Fibroblast of lung (primary cell): ENCODE data around the gene PPP5C. TPM values are rescaled to one million over a fixed set of nuclear protein-coding genes. Genes with fewer than 3 reads are reported as not detected.

Experiments used
- DNase-seq, 2 donors: peaks; one replicate each; pipeline versions ENCODE4 v3.0.0 to v3.0.0-alpha.2; 2010; ENCODE audit warnings: low read depth in 2 of 2
- H2AFZ ChIP-seq: 2 replicates; pipeline ENCODE4 v1.5.1; 2012; ENCODE audit warnings: low read length, control low read depth, inconsistent platforms
- H3K27ac ChIP-seq: 2 replicates; pipeline ENCODE4 v1.5.1; 2011; ENCODE audit warnings: low read length, control low read depth; ENCODE audit not compliant: insufficient read depth
- H3K27me3 ChIP-seq: 2 replicates; pipeline ENCODE4 v1.5.1; 2011; ENCODE audit warnings: mild to moderate bottlenecking, low read length; ENCODE audit not compliant: control insufficient read depth, insufficient read depth
- H3K36me3 ChIP-seq: 2 replicates; pipeline ENCODE4 v1.5.1; 2011; ENCODE audit warnings: low read length; ENCODE audit not compliant: control insufficient read depth, insufficient read depth
- H3K4me1 ChIP-seq: 2 replicates; pipeline ENCODE4 v1.5.1; 2011; ENCODE audit warnings: low read length; ENCODE audit not compliant: control insufficient read depth, insufficient read depth; ENCODE audit errors: extremely low read depth
- H3K4me2 ChIP-seq: 2 replicates; pipeline ENCODE4 v1.5.1; 2011; ENCODE audit warnings: low read length, control low read depth; ENCODE audit not compliant: insufficient read depth; ENCODE audit errors: extremely low read depth
- H3K4me3 ChIP-seq, 4 experiments: fragments of 200-600 bp in 1 of 4; sonication (generic) in 1 of 4; replicated peaks in 1 of 4; 2 replicates each; pipeline ENCODE4 v1.5.1; 2011 to 2016; ENCODE audit warnings: low read length in 4 of 4, low read depth in 3 of 4, mild to moderate bottlenecking in 3 of 4, control low read depth in 2 of 4, inconsistent platforms in 1 of 4, mixed read lengths in 1 of 4; ENCODE audit not compliant: insufficient read depth in 1 of 4; ENCODE audit errors: control extremely low read depth in 1 of 4
- H3K79me2 ChIP-seq: 2 replicates; pipeline ENCODE4 v1.5.1; 2012; ENCODE audit warnings: mild to moderate bottlenecking, low read length, inconsistent platforms; ENCODE audit not compliant: control insufficient read depth, insufficient read depth
- H3K9ac ChIP-seq: 2 replicates; pipeline ENCODE4 v1.5.1; 2011; ENCODE audit warnings: mild to moderate bottlenecking, low read length, control low read depth; ENCODE audit not compliant: insufficient read depth
- H3K9me3 ChIP-seq: 2 replicates; pipeline ENCODE4 v1.5.1; 2012; ENCODE audit warnings: low read depth, low read length; ENCODE audit not compliant: control insufficient read depth, insufficient read depth
- H4K20me1 ChIP-seq: 2 replicates; pipeline ENCODE4 v1.5.1; 2011; ENCODE audit warnings: low read length; ENCODE audit not compliant: control insufficient read depth, insufficient read depth; ENCODE audit errors: extremely low read depth
- EZH2 ChIP-seq: IDR thresholded peaks from 2 replicates; pipeline ENCODE4 v1.5.1; 2012; ENCODE audit warnings: low read length, control low read depth, mild to moderate bottlenecking; ENCODE audit errors: missing control alignments
- polyA plus RNA-seq, 2 donors: library from polyadenylated mRNA; depleted of rRNA in 1 of 2; stranded (reverse) in 1 of 2; unstranded in 1 of 2; fragments of >200 nt; gene quantifications; 2 replicates each; pipeline ENCODE4 v1.2.1, GENCODE V29; 2011 to 2012; ENCODE audit warnings: missing spikeins in 1 of 2
- total RNA-seq: library from RNA; depleted of rRNA; stranded (reverse); fragments of >200 nt; gene quantifications from 2 replicates; pipeline ENCODE4 v1.2.1, GENCODE V29; 2014
- TF ChIP-seq, protein P1 (sequence below), 2 donors: IDR thresholded peaks in 1 of 2; conservative IDR thresholded peaks in 1 of 2; 1 replicate in 1 of 2; 2 replicates in 1 of 2; pipeline ENCODE4 v1.5.1; 2011 to 2012; ENCODE audit warnings: low read length in 2 of 2, control low read depth in 1 of 2, inconsistent platforms in 1 of 2, low read depth in 1 of 2, mild to moderate bottlenecking in 1 of 2

PPP5C gene
- total and polyA plus RNA-seq, 2 donors (not counting 1 experiment from before 2014, with no cell fraction given) = 46.9 to 94.1 TPM

DNA sequence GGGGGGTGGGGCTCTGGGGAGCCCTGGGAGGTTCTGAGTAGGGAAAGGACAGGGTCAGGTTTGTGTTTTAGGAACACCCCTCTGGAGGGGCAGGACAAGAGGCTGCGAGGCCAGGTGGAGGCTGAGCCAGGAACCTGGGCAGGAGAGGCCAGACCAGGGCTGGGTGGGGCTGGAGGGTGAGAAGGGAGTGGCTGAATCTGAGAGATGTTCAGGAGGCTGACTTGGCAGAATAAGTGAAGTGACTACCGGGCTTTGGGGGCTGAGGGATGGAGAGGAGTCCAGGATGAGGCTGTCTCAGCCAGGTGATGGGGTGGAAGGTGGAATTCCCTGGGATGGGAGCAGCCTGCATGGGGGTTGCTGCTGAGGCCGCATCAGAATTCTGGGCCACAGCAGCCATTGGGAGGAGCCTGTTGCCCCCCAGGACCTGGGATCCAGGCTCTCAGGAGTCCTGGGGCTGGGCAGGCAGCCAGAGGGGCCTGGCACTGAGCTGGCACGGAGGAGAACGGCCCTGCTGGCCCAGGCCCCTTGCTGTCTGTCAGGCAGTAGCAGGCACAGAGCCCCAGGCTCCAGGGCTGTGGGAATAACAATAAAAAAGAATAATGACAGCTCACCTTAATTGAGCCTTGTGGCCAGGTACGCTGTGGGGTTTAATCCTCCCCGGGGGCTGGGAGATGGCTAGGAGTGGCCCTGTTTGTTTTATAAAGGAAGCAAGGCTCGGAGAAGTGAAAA lies 3.3 kb downstream of the PPP5C start:
- peaks cover 68% of the 10 kb centered on the region for H3K79me2 ChIP-seq
- no peak overlapping the region for H2AFZ ChIP-seq

DNA sequence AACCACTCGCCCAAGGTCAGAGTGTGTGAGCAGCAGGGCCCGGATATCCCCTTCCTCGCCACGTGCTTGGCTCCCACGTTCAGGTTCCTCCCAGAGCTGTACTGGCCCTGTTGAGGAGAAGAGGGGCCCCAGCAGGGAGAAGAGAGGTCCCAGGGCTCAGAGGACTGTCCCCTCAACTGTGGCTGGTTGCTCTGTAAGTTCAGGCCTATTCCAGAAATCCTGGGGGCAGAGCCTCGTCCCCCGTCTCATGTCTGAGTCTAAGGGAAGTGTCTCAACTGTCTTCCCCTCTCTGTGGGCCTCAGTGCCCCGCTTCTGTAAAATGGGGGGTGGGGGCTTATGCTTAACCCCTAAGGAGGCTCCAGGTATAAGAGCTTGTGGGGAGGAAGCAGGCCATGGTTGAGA lies 3.9 kb downstream of the PPP5C start:
- peaks cover 25% of the 10 kb centered on the region for H3K4me1 ChIP-seq
- no peak for TF ChIP-seq EZH2
- TF ChIP-seq, protein P1, sequence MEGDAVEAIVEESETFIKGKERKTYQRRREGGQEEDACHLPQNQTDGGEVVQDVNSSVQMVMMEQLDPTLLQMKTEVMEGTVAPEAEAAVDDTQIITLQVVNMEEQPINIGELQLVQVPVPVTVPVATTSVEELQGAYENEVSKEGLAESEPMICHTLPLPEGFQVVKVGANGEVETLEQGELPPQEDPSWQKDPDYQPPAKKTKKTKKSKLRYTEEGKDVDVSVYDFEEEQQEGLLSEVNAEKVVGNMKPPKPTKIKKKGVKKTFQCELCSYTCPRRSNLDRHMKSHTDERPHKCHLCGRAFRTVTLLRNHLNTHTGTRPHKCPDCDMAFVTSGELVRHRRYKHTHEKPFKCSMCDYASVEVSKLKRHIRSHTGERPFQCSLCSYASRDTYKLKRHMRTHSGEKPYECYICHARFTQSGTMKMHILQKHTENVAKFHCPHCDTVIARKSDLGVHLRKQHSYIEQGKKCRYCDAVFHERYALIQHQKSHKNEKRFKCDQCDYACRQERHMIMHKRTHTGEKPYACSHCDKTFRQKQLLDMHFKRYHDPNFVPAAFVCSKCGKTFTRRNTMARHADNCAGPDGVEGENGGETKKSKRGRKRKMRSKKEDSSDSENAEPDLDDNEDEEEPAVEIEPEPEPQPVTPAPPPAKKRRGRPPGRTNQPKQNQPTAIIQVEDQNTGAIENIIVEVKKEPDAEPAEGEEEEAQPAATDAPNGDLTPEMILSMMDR (conservative IDR thresholded peaks at IDR 0.05 in 1 of 2, IDR thresholded peaks at IDR 0.05 in 1 of 2; ENCODE audit: low read depth in 1 of 2, low read length in 2 of 2) = no peak
- H3K9ac ChIP-seq = no peak overlapping the region
- H3K79me2 ChIP-seq = peaks cover 72% of the 10 kb centered on the region
- no peak overlapping the region for H3K4me2 ChIP-seq
- no peaks in the 10 kb centered on the region for H3K27me3 ChIP-seq
- no peak overlapping the region for H3K4me3 ChIP-seq
- H3K36me3 ChIP-seq = peaks cover 19% of the 10 kb centered on the region
- H2AFZ ChIP-seq = no peak overlapping the region
- no peaks in the 10 kb centered on the region for H4K20me1 ChIP-seq
- no peaks in the 10 kb centered on the region for H3K9me3 ChIP-seq
- H3K27ac ChIP-seq = peak overlapping the region; percentile 65
- no peak for DNase-seq

More for the DNA sequence above, 3.3 kb downstream of the PPP5C start:
- peaks cover 18% of the 10 kb centered on the region for H3K36me3 ChIP-seq
- no peaks in the 10 kb centered on the region for H3K27me3 ChIP-seq
- peak overlapping the region; percentile 65 for H3K27ac ChIP-seq
- no peaks in the 10 kb centered on the region for H3K9me3 ChIP-seq
- H3K4me2 ChIP-seq = no peak overlapping the region
- H3K9ac ChIP-seq = no peak overlapping the region
- H4K20me1 ChIP-seq = no peaks in the 10 kb centered on the region
- H3K4me3 ChIP-seq = no peak overlapping the region
- TF ChIP-seq, protein P1 (conservative IDR thresholded peaks at IDR 0.05 in 1 of 2, IDR thresholded peaks at IDR 0.05 in 1 of 2; ENCODE audit: low read depth in 1 of 2, low read length in 2 of 2) = no peak
- TF ChIP-seq EZH2 = no peak
- H3K4me1 ChIP-seq = peaks cover 25% of the 10 kb centered on the region
- no peak for DNase-seq

- TF ChIP-seq, protein P1 (conservative IDR thresholded peaks at IDR 0.05 in 1 of 2, IDR thresholded peaks at IDR 0.05 in 1 of 2; ENCODE audit: low read depth in 1 of 2, low read length in 2 of 2) = no peak
- TF ChIP-seq EZH2 = no peak
- H3K4me3 ChIP-seq = peak overlapping the region in 1 of 4 experiments; percentile 19
Observed at GRCh38 chr19:46351241-46352041, 4.6 kb downstream of the PPP5C start.

More at GRCh38 chr19:46351241-46352041, 4.6 kb downstream of the PPP5C start:
- Histone ChIP-seq H3K27ac (peak overlapping the region; percentile 65), H2AFZ (no peak overlapping the region), H3K79me2 (peaks cover 76% of the 10 kb centered on the region), H4K20me1 (no peaks in the 10 kb centered on the region), H3K27me3 (no peaks in the 10 kb centered on the region), H3K36me3 (peaks cover 23% of the 10 kb centered on the region), H3K4me2 (peak overlapping the region; percentile 2), H3K9me3 (no peaks in the 10 kb centered on the region), H3K4me1 (peaks cover 24% of the 10 kb centered on the region), H3K9ac (peak overlapping the region; percentile 46)
- peak; percentile 59 to 71 for DNase-seq
